Smooth muscle cell (in vitro differentiated cells): ENCODE data around the gene EPB41L2. TPM values are rescaled to one million over a fixed set of nuclear protein-coding genes. Genes with fewer than 3 reads are reported as not detected.

Source experiments
- DNase-seq: peaks from one replicate; lab custom pipeline; 2025; ENCODE audit not compliant: unreplicated experiment; lab: John Stamatoyannopoulos, UW
- H2AFZ ChIP-seq: fragments of 200-600 bp; sonication (generic); 2 replicates; pipeline ENCODE4 v1.6.0; 2016; ENCODE audit warnings: antibody characterized with exemption, low read depth, mild to moderate bottlenecking
- H3F3A ChIP-seq: fragments of 200-600 bp; sonication (generic); 2 replicates; pipeline ENCODE4 v1.6.0; 2017; ENCODE audit warnings: antibody characterized with exemption, low read depth
- H3K27ac ChIP-seq: fragments of 200-600 bp; sonication (generic); 2 replicates; pipeline ENCODE4 v1.5.1; 2016; ENCODE audit warnings: low read depth, mild to moderate bottlenecking
- H3K27me3 ChIP-seq: fragments of 200-600 bp; sonication (generic); 2 replicates; pipeline ENCODE4 v1.6.1; 2016; ENCODE audit warnings: low read depth, mild to moderate bottlenecking
- H3K36me3 ChIP-seq: fragments of 200-600 bp; sonication (generic); 2 replicates; pipeline ENCODE4 v1.5.1; 2016; ENCODE audit warnings: low read depth
- H3K4me1 ChIP-seq: fragments of 200-600 bp; sonication (generic); 2 replicates; pipeline ENCODE4 v1.5.1; 2016; ENCODE audit warnings: low read depth
- H3K4me2 ChIP-seq: fragments of 200-600 bp; sonication (generic); 2 replicates; pipeline ENCODE4 v1.6.0; 2016; ENCODE audit warnings: mild to moderate bottlenecking
- H3K4me3 ChIP-seq: fragments of 200-600 bp; sonication (generic); 2 replicates; pipeline ENCODE4 v1.5.1; 2016; ENCODE audit warnings: mild to moderate bottlenecking
- H3K79me2 ChIP-seq: fragments of 200-600 bp; sonication (generic); 2 replicates; pipeline ENCODE4 v1.6.0; 2016; ENCODE audit warnings: low read depth, mild to moderate bottlenecking
- H3K9ac ChIP-seq: fragments of 200-600 bp; sonication (generic); 2 replicates; pipeline ENCODE4 v1.6.0; 2016; ENCODE audit warnings: low read depth
- H3K9me3 ChIP-seq: fragments of 200-600 bp; sonication (generic); replicated peaks from 2 replicates; pipeline ENCODE4 v1.5.1; 2016; ENCODE audit warnings: low read depth
- H4K20me1 ChIP-seq: fragments of 200-600 bp; sonication (generic); 2 replicates; pipeline ENCODE4 v1.6.0; 2016; ENCODE audit warnings: low read depth
- WGBS: methylation state at CpG from one replicate; pipeline ENCODE4 v1.1.7; 2016; ENCODE audit warnings: low lambda C conversion rate; 5-methylcytosine and 5-hydroxymethylcytosine counted together
- polyA plus RNA-seq: library from polyadenylated mRNA; unstranded; fragments of >200 nt; fragmentation: Nextera tagmentation; extraction: Ambion mirVana; gene quantifications from 2 replicates; pipeline ENCODE4 v1.2.1, GENCODE V29; 2016
- total RNA-seq: library from RNA; depleted of rRNA; stranded (reverse); fragments of >200 nt; gene quantifications from 2 replicates; pipeline ENCODE4 v1.2.3, GENCODE V29; 2014
- TF ChIP-seq, protein P1 (sequence below): fragments of 200-600 bp; sonication (generic); IDR thresholded peaks from 2 replicates; pipeline ENCODE4 v1.5.1; 2017; ENCODE audit warnings: borderline replicate concordance, mild to moderate bottlenecking, antibody characterized with exemption; ENCODE audit not compliant: insufficient read depth, poor library complexity, severe bottlenecking

The EPB41L2 gene
- total and polyA plus RNA-seq, 2 experiments from 2014 or later: 40.2 to 44.6 TPM

DNA sequence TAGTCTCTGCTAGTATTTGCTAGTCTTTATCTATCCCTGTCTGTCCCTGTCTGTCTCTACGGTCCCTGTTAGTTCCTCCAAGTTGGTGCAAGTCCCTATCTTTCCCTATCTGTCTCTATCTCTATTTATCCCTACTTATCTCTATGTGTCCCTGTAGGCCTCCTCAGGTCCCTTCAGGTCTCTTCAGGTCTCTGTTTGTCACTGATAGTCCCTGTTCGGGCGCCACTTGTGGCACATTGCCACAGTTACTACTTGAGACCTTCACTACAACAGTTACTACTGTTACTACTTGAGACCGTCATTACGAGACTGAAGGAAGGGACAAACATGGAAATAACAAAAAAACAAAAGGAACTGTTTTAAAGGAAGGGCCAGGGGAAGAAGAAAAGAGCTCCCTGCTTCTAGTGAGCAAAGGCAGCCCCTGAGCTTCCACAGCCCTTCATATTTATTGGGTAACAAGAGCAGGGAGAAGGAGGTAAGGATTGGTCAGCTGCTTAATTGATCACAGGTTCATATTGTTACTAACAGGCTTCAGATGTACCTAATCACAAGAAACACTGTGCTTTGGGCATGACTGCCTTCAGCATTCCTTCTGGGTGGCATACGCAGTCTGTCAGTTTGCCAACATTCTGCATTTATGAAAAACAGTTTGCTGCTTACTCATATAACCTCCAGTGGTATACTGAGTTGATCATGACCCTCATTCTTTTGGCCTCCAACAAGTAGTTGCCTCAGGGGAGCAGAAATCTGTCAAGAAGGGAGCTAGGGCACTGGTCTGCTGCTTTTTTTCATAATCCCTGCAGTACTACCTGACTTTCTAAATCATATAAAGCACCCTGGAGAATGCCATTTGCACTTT is 8.4 kb downstream of the EPB41L2 start:
- peaks cover 78% of the 10 kb centered on the region for H3K79me2 ChIP-seq
- no peaks in the 10 kb centered on the region for H3F3A ChIP-seq
- H4K20me1 ChIP-seq: no peaks in the 10 kb centered on the region
- H3K27me3 ChIP-seq: no peaks in the 10 kb centered on the region
- WGBS: 96% methylated on average over 6 of the region's 6 CpGs
- H3K9ac ChIP-seq: no peak overlapping the region
- no peak overlapping the region for H3K4me2 ChIP-seq
- H3K4me3 ChIP-seq: no peak overlapping the region
- no peaks in the 10 kb centered on the region for H3K4me1 ChIP-seq
- TF ChIP-seq, protein P1, sequence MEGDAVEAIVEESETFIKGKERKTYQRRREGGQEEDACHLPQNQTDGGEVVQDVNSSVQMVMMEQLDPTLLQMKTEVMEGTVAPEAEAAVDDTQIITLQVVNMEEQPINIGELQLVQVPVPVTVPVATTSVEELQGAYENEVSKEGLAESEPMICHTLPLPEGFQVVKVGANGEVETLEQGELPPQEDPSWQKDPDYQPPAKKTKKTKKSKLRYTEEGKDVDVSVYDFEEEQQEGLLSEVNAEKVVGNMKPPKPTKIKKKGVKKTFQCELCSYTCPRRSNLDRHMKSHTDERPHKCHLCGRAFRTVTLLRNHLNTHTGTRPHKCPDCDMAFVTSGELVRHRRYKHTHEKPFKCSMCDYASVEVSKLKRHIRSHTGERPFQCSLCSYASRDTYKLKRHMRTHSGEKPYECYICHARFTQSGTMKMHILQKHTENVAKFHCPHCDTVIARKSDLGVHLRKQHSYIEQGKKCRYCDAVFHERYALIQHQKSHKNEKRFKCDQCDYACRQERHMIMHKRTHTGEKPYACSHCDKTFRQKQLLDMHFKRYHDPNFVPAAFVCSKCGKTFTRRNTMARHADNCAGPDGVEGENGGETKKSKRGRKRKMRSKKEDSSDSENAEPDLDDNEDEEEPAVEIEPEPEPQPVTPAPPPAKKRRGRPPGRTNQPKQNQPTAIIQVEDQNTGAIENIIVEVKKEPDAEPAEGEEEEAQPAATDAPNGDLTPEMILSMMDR: no peak
- H3K36me3 ChIP-seq: peaks cover 12% of the 10 kb centered on the region
- DNase-seq: no peak
- no peak overlapping the region for H2AFZ ChIP-seq
- no peak overlapping the region for H3K27ac ChIP-seq
- H3K9me3 ChIP-seq: peaks cover 18% of the 10 kb centered on the region

DNA sequence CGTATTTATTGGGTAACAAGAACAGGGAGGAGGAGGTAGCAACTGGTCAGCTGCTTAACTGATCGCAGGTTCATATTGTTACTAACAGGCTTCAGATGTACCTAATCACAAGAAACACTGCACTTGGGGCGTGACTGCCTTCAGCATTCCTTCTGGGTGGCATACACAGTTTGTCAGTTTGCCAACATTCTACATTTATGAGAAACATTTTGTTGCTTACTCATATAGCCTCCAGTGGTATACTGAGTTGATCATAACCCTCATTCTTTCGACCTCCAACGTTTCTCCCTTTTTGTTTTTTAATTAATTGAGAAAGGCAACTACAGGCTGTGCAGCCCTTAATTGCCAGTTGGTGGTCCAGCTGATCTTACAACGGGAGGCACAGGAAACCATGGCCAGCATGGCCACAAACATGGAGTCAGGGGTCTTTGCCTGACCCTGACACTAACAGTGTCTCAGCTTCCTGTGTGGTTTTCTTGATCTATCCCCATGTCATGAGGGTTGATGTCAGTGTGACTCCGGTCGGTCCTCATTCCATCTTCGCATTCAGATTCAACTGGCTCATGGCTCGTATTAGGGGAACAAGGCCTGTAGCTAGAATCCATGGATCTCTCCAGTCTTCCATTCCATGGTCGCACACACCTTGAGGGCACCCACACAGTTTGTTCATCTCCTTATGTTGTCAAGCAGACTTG is 9.4 kb downstream of the EPB41L2 start:
- Histone ChIP-seq H3K27ac (no peak overlapping the region), H4K20me1 (no peaks in the 10 kb centered on the region), H3K9me3 (peaks cover 18% of the 10 kb centered on the region), H3K36me3 (peaks cover 12% of the 10 kb centered on the region), H3F3A (no peaks in the 10 kb centered on the region), H3K4me3 (no peak overlapping the region), H3K4me1 (no peaks in the 10 kb centered on the region), H3K4me2 (no peak overlapping the region), H3K9ac (no peak overlapping the region), H3K79me2 (peaks cover 78% of the 10 kb centered on the region), H2AFZ (no peak overlapping the region), H3K27me3 (no peaks in the 10 kb centered on the region)
- no peak for DNase-seq
- TF ChIP-seq, protein P1: no peak
- WGBS: 97% methylated on average over 11 of the region's 11 CpGs

DNA sequence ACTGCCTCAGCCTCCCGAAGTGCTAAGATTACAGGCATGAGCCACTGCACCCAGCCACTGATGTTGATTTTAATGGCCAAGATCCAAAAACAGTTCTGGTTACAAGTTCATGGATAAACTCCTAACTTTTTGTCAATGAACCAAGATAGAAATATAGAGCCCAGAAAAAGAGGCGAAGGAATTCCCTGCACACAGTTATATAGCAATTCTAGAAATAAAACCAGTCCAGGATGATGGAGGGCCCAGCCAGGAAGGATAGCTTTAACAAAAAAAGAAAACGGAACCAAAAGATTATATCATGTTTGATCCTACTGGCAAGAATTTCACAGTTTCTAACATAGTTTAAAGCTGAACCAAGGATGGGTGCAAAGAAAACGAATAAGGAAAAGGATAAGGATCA is 10.9 kb downstream of the EPB41L2 start:
- TF ChIP-seq, protein P1: no peak
- Histone ChIP-seq H3K36me3 (peaks cover 12% of the 10 kb centered on the region), H3K9me3 (peaks cover 18% of the 10 kb centered on the region), H4K20me1 (no peaks in the 10 kb centered on the region), H3K79me2 (peaks cover 70% of the 10 kb centered on the region), H3K4me1 (no peaks in the 10 kb centered on the region), H3F3A (no peaks in the 10 kb centered on the region), H3K4me3 (no peak overlapping the region), H2AFZ (no peak overlapping the region), H3K9ac (no peak overlapping the region), H3K4me2 (no peak overlapping the region), H3K27me3 (no peaks in the 10 kb centered on the region), H3K27ac (no peak overlapping the region)
- WGBS: 96% methylated on average over 4 of the region's 4 CpGs
- no peak for DNase-seq
